Activated T-helper 17 cell treated with anti-CD3 and anti-CD28 coated beads, Interleukin-2, amount 50 U/mL, for 72 hours (primary cell): ENCODE data around the gene MAP1S. TPM values are rescaled to one million over a fixed set of nuclear protein-coding genes. Genes with fewer than 3 reads are reported as not detected.
A peak's percentile ranks its signal among the peaks of the same experiment; 100 is the strongest.

Source experiments
- ATAC-seq: fragments of 150-1000 bp; cut with Tn5 transposase; replicated peaks from 2 replicates; pipeline ENCODE4 v1.10.0; 2021; ENCODE audit warnings: mild to moderate bottlenecking, moderate library complexity
- H3K27ac Mint-ChIP-seq: one replicate; pipeline ENCODE4 v1.8.0; 2022; ENCODE audit warnings: mixed read lengths
- H3K27me3 Mint-ChIP-seq: one replicate; pipeline ENCODE4 v1.8.0; 2022; ENCODE audit warnings: mixed read lengths
- H3K36me3 Mint-ChIP-seq: one replicate; pipeline ENCODE4 v1.8.0; 2022; ENCODE audit warnings: low read depth, mild to moderate bottlenecking, mixed read lengths
- H3K4me1 Mint-ChIP-seq: one replicate; pipeline ENCODE4 v1.8.0; 2022; ENCODE audit warnings: mixed read lengths
- H3K4me3 Mint-ChIP-seq: one replicate; pipeline ENCODE4 v1.8.0; 2022; ENCODE audit warnings: mild to moderate bottlenecking, mixed read lengths
- H3K9me3 Mint-ChIP-seq: one replicate; pipeline ENCODE4 v1.8.0; 2022; ENCODE audit warnings: mixed read lengths
- total RNA-seq, 2 donors: library from RNA; stranded (reverse); gene quantifications; one replicate each; pipeline ENCODE4 v1.2.3, GENCODE V29; 2022

MAP1S gene
- total RNA-seq, 2 donors from 2014 or later: 74.0 to 83.7 TPM

DNA sequence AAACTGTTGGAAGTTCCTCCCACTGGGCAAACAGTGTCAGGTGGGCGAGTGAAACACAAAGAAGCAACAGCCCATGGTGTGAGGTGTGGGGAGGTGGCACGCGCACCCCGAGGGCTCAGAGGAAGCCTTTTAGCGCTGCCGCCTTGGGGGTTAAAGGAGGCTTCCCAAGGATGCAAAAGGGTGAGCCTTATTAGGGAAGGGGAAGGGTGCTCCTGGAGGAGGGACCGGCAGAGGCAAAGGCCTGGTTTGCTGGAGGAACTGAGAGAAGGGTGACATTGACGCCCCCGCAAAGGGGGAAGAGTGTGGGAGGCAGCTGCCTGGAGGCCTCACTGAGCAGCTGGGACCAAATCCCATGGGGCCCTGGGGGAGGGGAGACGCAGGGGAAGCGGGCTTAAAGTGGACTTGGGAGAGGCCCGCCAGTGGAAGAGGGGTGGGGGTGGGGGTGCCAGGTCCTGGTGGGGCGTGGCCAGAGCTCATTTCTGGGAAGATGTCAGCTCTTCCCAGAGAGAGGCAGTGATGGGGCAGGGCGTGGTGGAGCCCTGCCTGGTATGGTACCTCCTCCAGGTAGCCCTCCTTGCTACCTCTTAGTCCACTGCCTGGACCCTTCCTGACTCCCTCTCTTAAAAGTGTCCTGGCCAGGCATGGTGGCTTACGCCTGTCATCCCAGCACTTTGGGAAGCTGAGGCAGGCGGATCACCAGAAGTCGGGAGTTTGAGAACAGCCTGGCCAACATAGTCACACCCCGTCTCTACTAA lies 20.0 kb downstream of the MAP1S start:
- H3K4me1 Mint-ChIP-seq: peaks cover 8% of the 10 kb centered on the region
- H3K27ac Mint-ChIP-seq: peak overlapping the region; percentile 73
- ATAC-seq: no peak
- H3K9me3 Mint-ChIP-seq: no peaks in the 10 kb centered on the region
- no peaks in the 10 kb centered on the region for H3K27me3 Mint-ChIP-seq
- H3K4me3 Mint-ChIP-seq: no peak overlapping the region
- H3K36me3 Mint-ChIP-seq: peaks cover 39% of the 10 kb centered on the region

DNA sequence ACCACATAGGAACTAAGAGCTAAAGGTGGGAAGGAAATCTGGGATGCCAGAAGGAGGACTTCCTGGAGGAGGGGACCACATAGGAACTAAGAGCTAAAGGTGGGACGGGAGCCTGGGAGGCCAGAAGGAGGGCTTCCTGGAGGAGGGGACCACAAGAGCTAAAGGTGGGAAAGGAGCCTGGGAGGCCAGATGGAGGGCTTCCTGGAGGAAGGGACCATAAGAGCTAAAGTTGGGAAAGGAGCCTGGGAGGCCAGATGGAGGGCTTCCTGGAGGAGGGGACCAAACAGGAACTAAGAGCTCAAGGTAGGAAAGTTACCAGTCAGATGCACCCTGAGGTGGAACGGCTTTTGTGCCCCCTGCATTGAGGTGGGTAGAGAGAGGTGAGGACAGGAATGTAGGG lies 22.2 kb downstream of the MAP1S start:
- peaks cover 8% of the 10 kb centered on the region for H3K4me1 Mint-ChIP-seq
- no peak overlapping the region for H3K4me3 Mint-ChIP-seq
- no peak for ATAC-seq
- no peaks in the 10 kb centered on the region for H3K27me3 Mint-ChIP-seq
- H3K36me3 Mint-ChIP-seq: peaks cover 17% of the 10 kb centered on the region
- peak overlapping the region; percentile 82 for H3K27ac Mint-ChIP-seq
- no peaks in the 10 kb centered on the region for H3K9me3 Mint-ChIP-seq

DNA sequence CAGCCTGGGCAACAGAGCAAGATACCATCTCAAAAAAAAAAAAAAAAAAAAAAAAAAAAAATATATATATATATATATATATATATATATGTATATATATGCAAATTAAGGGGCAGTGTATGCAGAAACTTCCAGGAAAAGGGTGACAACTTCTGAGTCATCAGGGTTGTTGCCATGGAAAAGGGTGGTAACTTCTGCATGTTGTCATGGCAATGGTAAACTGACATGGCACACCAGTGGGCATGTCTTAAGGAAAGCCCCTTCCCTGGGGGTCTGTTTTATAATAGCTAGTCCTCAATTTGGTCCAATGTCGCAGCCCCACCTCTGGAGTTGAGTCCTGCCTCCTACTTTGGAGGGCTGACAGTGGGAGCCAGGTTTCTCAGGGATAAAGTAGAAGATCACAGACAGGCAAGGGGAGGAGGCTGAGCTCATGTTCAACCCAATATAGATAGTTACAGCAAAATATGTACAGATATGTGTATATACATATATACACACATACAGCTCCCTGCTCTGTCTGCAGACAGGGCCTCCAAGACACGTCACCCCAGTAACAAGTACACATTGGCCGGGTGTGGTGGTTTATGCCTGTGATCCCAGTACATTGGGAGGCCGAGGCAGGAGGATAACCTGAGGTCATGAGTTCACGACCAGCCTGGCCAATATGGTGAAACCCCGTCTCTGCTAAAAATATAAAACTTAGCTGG lies 24.7 kb downstream of the MAP1S start:
- ATAC-seq: no peak
- H3K27ac Mint-ChIP-seq: peak overlapping the region; percentile 89
- no peaks in the 10 kb centered on the region for H3K27me3 Mint-ChIP-seq
- H3K9me3 Mint-ChIP-seq: no peaks in the 10 kb centered on the region
- H3K4me3 Mint-ChIP-seq: no peak overlapping the region
- peaks cover 9% of the 10 kb centered on the region for H3K4me1 Mint-ChIP-seq
- peaks cover under 1% of the 10 kb centered on the region for H3K36me3 Mint-ChIP-seq

DNA sequence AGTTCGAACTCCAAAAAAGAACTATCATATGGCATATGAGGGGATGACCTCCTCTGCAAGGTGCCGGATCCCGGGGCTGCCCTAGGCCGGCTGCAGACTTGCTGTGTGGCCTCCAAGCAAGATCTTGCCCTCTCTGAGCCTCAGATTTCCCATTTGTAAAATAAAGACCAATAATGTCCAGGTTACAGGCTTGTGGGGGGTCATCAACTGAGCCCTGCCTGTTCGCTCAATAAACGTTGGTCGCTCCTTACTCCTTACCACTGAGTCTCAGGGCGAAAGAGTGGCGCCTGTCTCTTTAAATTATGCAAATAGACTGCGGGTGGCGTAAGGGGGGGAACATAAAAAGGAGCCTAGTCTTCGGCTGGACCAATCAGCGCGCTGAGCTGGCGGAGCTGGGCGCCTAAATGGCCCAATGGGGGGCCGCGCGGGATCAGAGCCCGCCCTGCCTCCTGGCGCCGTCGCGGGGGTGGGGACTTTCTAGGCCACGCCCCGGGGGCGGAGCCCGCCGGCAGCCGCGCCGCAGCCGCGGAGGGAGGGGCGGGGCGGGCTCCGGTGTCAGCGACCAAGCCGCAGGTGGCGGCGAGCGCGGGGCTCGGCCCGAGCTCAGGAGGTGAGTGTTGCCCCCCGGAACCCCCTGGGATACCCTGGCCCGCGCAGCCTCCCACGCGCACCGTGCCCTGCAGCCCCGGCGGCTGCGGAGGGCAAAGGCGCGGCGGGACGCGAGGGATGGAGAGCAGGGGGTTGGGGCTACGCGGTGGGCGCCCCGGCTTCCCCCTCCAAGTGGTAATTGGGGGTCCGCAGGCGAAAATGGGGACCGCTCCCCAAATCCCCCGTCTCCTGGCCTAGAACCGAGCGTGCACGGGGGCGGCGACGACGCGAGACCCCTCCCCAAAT lies 28.2 kb downstream of the MAP1S start:
- Mint-ChIP-seq H3K9me3 (no peaks in the 10 kb centered on the region), H3K27me3 (no peaks in the 10 kb centered on the region), H3K27ac (peak overlapping the region; percentile 13), H3K4me3 (peak overlapping the region; percentile 91), H3K4me1 (peaks cover 16% of the 10 kb centered on the region), H3K36me3 (peaks cover 10% of the 10 kb centered on the region)
- ATAC-seq: peak; percentile 88

DNA sequence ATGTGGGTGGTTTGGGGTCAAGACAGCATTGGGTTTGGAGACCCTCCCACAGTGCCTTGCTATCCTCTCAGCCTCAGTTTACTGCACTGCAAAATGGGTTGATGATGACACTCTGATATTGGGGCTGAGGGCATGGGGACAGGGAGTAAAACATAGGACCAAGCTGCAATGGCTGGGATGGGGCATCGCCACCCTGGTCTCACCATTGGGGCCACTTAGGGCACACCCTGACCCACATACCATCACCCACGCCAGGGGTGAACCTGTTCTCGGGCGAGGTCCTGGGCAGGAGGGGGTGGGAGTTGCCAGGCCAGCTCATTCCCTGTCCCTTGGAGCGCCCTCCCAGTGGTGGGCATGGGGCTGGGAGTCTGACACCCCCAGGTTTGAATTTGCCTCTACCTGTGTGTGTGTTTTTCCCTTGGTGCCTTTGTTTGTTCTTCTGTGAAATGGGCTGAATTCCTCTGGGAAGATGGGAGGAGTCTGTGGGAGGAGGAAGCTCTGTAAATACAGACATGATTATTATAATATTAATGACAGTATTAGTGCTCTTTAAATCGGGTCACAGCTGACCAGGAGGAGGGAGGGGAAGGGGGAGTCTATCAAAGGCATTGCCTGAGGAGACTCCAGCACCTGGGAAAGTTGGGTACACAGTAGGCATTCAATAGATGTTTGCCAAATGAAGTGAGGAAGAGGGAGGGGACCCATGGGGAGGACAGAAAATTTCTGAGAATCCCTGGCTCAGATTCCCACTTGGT lies 29.8 kb downstream of the MAP1S start:
- Mint-ChIP-seq H3K36me3 (peaks cover 14% of the 10 kb centered on the region), H3K27me3 (no peaks in the 10 kb centered on the region), H3K4me1 (peaks cover 13% of the 10 kb centered on the region), H3K4me3 (peak overlapping the region; percentile 91), H3K27ac (peak overlapping the region; percentile 90), H3K9me3 (no peaks in the 10 kb centered on the region)
- ATAC-seq: no peak

DNA sequence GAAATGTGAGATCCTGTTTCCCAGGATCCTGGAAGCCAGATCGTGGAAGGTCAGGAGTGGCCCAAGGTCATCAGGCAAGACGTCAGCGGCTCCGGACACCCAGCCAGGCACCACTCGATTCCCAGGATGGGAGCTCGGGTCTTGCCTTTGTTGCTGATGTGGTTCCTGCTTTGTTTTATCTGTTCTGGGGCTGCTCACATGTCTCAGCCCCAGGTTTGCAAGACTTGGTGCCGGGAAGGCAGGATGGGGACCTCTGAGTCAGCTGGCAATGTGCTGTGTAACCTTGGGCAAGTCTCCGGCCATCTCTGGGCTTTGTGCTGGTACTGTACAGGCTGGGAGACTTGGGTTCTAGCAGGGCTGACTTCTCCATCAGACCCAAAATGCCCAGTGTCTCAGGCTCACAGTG lies 30.6 kb downstream of the MAP1S start:
- Mint-ChIP-seq H3K27ac (peak overlapping the region; percentile 90), H3K36me3 (peaks cover 22% of the 10 kb centered on the region), H3K27me3 (no peaks in the 10 kb centered on the region), H3K4me3 (peak overlapping the region; percentile 91), H3K9me3 (no peaks in the 10 kb centered on the region), H3K4me1 (peaks cover 17% of the 10 kb centered on the region)
- no peak for ATAC-seq

DNA sequence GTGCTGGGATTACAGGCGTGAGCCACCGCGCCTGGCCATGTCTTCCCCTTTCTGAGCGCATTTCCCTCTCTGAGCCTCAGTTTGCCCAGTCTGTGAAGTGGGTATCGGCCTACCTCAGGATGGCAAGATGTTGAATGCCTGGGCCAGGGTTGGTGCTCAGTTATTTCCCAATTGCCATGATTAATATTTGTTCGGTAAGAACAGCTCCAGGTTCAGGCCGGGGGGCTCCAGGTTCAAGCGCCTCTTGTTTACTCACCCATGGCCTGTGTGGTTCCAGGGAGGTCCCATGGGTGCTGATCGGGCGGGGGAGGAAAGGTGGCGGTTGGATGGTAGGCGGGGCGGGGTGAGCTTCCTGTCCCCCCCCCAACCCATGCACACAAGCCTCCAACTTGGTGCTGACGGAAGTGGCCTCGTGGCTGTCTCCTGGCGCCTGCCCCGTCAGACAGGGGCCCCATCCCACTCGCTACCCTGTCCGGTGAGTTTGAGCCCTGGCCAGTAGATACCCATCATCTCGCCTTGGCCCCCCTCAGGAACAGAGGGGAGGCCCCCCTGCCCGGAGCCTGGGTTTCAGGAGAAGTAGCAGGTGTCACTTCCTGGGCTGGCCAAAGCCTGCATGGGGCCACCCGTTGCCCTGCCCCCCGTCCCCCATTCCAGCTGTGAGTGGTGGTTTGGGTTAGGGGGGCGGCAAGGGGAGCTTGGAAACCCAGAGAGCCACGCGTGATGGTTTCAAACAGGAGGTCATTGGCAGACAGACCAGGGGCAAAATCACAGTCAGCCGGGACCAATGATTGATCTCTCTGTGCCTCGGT lies 32.0 kb downstream of the MAP1S start, which contains the start of gene FCHO1:
TSS of gene FCHO1 (plus strand) at position 375 of the 809 bp plus-strand sequence. CDS start 3,688 bp downstream, outside the sequence.
- H3K27me3 Mint-ChIP-seq: no peaks in the 10 kb centered on the region
- H3K4me3 Mint-ChIP-seq: peak within 1 kb of the TSS; percentile 91
- peaks cover 24% of the 10 kb centered on the region for H3K4me1 Mint-ChIP-seq
- peak; percentile 74 for ATAC-seq
- H3K27ac Mint-ChIP-seq: peak within 1 kb of the TSS; percentile 90
- peaks cover 36% of the 10 kb centered on the region for H3K36me3 Mint-ChIP-seq
- H3K9me3 Mint-ChIP-seq: no peaks in the 10 kb centered on the region

DNA sequence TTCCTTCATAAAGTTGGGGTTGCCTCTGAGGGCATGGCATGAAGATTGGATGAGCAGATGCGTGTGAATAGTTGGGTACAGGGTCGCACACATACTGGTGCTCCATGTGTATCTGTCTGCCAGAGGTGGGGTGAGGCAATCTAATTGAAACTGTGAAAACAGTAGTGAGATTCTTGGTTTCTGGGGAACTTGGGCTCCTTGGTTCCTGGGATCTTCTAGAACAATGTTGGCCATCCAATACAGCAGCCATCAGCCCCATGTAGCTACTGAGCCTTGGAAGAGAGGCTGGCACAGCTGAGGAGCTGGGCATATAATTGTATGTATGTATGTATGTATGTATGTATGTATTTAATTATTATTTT lies 32.6 kb downstream of the MAP1S start:
- H3K27ac Mint-ChIP-seq: peak overlapping the region; percentile 90
- no peaks in the 10 kb centered on the region for H3K9me3 Mint-ChIP-seq
- no peaks in the 10 kb centered on the region for H3K27me3 Mint-ChIP-seq
- peaks cover 28% of the 10 kb centered on the region for H3K4me1 Mint-ChIP-seq
- peaks cover 42% of the 10 kb centered on the region for H3K36me3 Mint-ChIP-seq
- H3K4me3 Mint-ChIP-seq: peak overlapping the region; percentile 91
- no peak for ATAC-seq

DNA sequence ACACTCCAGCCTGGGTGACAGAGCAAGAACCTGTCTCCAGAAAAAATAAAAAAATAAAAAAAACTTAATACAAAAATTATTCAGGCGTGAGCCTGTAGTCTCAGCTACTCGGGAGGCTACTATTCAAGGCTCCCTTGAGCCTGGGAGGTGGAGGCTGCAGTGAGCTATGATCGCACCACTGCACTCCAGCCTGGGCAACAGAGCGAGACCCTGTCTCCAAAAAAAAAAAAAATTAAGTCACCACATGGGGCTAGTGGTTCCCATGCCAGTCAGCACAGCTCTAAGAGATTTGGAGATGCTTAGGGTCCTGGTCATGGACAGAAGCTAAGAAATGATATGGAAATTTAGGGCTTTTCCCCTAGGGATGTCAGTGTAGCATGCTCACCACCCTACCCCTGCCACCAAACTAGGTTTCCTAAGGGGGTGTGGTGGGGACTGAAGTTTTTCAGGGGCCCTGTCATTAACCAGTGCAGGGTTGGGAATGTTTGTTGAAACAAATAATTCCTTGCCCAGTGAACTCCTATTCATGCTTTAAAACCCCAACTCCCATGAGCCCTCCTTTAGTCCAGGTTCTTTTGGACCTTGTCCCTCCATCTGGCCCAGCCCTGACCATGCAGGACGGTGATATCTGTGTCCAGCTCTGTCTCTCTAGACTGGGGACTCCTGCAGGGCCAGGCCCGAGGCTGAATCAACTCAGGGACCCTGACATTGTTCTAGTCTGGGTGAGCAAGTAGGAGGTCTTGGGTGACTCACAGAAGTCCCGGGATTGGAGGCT lies 33.8 kb downstream of the MAP1S start:
- H3K9me3 Mint-ChIP-seq: no peaks in the 10 kb centered on the region
- ATAC-seq: no peak
- H3K27me3 Mint-ChIP-seq: no peaks in the 10 kb centered on the region
- H3K36me3 Mint-ChIP-seq: peaks cover 54% of the 10 kb centered on the region
- no peak overlapping the region for H3K4me3 Mint-ChIP-seq
- no peak overlapping the region for H3K27ac Mint-ChIP-seq
- H3K4me1 Mint-ChIP-seq: peaks cover 30% of the 10 kb centered on the region

DNA sequence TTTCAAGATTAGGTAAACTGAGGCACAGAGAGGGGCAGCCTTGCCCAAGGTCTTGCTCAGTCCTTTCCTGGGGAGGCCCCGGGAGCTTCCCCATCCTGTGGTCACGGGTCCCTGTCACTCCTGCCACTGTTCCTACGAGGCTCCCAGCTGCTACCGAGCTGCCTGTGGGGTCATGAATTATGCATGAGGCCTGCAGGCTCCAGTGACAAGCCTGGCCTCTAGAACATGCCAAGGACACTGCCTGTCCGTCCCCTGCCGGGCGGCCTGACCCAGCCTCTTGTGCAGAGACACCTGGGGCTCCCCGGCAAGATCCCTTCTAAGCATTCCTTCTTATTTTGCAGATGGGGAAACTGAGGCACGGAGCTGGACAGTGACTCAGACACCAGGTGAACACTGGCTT lies 34.7 kb downstream of the MAP1S start:
- no peak for ATAC-seq
- Mint-ChIP-seq H3K36me3 (peaks cover 60% of the 10 kb centered on the region), H3K27me3 (no peaks in the 10 kb centered on the region), H3K9me3 (no peaks in the 10 kb centered on the region), H3K27ac (peak overlapping the region; percentile 77), H3K4me1 (peaks cover 32% of the 10 kb centered on the region), H3K4me3 (no peak overlapping the region)

DNA sequence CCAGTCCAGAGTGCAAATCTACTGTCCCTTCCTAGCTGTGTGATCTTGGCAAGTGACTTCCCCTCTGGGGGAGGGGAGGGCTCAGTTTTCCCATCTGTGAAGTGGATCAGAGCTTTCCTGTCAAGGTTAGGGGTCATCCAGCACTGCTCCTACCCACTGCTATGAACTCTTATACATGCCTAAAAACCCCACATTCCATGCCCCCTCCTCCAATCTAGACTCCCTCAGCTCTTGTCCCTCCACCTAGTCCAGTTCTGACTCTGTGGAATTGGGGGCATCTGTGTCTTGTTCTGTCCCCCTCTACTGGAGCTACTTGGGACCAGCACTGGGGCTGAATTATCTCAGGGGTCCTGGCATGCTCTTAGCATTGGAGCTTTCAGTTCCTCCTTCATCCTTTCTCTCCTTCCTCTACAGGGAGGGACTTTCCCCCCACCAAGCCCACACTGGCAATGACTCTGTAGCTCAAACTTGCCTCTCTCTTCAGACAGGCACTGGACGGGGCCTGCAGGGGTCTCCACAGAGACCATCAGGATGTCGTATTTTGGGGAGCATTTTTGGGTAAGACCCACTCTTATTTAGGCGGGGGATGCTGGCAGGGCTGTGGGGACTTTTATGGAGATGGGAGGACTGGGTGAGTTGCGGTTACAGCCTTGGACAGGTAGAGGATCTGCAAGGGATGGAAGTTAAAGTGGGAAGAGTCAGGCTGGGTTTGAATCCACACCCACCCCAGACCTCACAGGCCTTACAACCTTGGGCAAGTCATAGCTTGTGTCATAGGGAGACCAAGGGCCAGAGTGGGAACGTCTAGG lies 35.6 kb downstream of the MAP1S start:
- peaks cover 23% of the 10 kb centered on the region for H3K4me1 Mint-ChIP-seq
- no peaks in the 10 kb centered on the region for H3K27me3 Mint-ChIP-seq
- H3K9me3 Mint-ChIP-seq: no peaks in the 10 kb centered on the region
- peak overlapping the region; percentile 77 for H3K27ac Mint-ChIP-seq
- no peak for ATAC-seq
- H3K4me3 Mint-ChIP-seq: peak overlapping the region; percentile 42
- H3K36me3 Mint-ChIP-seq: peaks cover 67% of the 10 kb centered on the region

DNA sequence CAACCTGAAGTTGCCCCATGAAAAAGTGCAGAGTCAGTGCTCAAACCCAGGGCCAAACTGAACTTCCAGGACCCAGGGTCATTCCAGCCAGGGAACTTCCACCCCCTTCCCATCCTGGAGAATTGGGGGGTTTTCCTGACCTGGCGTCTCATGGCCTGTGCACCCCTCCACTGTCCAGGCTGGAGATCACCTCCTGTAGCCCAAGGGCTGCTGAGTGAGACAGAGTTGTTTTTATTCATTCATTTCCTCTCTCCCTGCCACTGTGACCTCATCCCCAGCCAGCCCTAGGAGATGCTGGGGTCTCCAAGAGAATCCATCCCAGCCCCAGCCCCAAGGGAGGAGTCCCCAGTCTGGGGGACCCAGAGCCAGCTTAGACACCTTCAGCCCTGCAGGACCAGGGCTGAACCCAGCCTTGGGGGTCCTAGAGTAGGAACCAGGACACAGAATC lies 36.2 kb downstream of the MAP1S start:
- Mint-ChIP-seq H3K36me3 (peaks cover 74% of the 10 kb centered on the region), H3K27ac (peak overlapping the region; percentile 77), H3K9me3 (no peaks in the 10 kb centered on the region), H3K4me1 (peaks cover 22% of the 10 kb centered on the region), H3K27me3 (no peaks in the 10 kb centered on the region), H3K4me3 (peak overlapping the region; percentile 42)
- ATAC-seq: no peak
